ENCODE measurements around the gene SIGLEC7.
"Not testable (repeated sequence)": the region's sequence is repeated elsewhere in the genome, so short reads cannot be mapped to it uniquely, and the experiment has no call there.

SIGLEC7 gene

DNA sequence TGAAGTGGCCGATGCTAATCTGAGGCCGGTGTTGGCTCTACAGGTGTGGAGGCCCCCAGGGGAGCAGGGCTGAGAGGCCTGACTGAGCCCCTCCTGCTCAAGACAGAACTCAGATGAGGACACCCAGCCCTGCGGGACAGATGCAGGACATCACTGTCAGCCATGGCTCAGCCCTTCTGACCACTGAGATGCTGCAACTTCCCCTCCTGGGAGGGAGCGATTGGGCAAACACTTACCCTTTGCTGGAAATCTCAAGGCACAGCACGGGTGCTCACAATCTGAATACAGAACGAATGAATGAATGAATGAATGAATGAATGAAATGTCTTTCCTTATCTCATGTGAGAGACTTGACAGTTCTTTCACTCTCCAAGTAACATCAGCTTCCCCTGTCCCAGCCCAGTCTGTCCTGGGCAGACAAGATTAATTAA is 3.5 kb upstream of the SIGLEC7 start:
- no peak for DNase-seq (ENCODE audit: low read depth in 2 of 2)

DNA sequence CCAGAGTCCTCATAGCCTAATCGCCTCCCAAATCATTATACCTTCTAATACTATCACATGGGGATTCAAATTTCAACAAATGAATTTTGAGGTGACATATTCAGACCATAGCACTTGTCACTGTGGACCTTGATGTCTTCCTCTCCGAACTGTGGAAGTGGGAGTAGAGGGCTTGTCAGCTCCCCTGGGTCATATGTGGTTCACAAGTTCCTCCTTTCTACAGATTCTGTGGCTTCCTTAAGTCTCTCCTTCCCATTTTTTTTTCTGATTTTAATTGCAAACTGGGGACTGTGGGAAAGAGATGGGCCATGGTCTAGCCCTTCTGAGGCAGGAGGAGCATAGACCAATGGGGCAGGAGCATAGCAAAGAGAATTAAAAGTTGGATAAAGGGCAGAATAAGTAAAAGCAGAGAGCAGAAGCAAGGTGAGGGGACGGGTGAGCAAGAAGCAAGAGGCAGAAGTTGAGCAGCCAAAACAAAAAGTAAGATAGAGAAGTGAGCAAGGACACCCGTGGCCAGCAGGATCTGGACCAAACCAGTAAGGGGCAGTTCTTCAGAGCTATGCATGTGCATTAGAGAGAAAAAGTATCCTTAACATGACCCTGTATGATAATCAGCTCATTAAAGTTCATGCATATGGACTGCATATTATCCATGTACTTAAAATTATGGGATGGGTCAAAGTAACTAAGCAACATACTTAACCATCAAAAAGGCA is 2.6 kb upstream of the SIGLEC7 start:
- no peak for DNase-seq (ENCODE audit: low read depth in 2 of 2)

DNA sequence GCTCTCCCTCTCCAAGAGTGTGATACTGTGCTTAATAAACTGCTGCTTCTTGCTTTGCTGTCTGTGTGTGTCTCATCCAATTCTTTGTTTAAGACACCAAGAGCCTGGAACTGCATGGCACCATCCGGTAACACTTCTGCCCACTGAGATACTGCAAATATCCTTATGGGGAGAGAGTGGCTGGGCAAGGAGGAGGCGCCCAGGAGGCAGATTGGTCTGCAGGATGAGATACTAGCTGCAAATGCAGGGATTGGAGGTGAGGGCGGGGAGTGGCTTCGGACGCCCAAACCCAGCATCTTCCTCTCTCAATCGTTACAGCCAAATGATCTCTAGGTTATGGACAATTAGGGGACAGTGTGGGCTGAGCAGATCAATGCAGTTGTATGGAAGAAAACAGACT is 1.7 kb upstream of the SIGLEC7 start:
- no peak for DNase-seq (ENCODE audit: low read depth in 2 of 2)

DNA sequence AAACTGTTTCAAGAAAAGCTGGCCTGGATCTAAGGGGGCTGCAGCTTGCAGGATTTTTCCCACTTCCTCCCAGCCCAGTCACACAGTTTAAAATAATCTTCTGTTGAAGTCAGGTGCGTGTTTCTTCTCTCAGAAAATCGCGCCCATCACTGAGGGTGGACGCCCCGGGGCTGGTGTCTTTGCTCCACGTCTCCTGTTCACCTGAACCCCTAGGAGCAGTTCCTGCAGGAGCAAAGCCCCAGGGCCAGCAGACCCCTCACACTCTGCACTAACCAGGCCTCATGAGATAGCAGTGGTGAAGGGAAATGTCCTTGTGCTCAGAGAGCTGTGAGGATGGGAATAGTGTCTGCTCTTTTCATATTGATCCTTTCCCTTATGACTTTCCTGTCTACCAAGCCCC is 920 bp upstream of the SIGLEC7 start:
- no peak for DNase-seq (ENCODE audit: low read depth in 2 of 2)

DNA sequence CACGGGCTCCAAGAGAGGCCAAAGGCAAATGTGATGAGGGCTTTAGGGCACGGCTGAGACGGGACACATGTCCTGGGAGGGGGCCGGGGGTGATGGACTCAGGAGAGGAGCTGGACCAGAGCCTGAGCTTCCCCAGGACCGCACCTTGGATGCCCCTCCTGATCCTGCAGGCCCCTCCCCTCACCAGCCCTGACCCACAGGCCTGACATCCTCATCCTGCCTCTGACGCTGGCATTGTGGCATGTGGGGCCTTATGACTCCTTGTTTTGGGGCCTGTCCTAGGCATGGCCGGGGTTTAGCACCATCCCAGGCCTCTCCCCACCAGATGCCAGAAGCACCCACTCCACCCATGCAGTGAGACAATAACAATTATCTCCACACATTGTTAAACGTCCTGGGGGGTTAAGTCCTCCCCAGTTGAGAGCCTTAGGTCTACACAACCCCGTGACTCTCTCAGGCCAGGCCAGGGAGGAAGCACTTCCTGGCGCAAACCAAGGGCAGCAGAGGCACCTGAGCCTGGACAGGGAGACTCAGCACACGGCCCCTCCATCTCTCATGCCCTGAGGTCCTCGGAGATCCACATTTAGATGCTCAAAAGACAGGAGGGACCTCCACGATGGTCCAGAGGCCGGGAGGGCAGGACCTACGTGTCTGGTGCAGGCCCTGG is 841 bp downstream of the SIGLEC7 start:
- DNase-seq (ENCODE audit: low read depth in 2 of 2), result not testable (repeated sequence)

DNA sequence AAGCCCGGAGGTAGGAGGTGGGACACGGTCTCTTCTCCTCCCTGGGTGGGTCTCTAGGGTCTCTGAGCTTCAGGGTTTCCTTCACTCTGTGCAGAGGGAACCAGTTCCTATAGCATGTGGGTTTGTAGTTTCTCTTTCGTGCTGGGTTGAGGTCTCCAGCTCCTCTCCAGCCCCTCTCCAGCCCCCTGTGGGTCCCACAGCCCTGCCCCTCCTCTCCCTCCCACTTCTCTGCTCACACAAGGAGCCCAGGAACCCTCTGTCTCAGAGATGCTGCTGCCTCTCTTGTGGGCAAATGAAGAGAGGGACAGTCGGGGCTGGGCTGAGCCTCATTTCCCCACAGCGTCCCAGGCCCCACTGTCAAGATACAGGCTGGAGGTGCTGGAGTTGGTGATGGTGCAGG is 1.4 kb downstream of the SIGLEC7 start:
- no peak for DNase-seq (ENCODE audit: low read depth in 2 of 2)

DNA sequence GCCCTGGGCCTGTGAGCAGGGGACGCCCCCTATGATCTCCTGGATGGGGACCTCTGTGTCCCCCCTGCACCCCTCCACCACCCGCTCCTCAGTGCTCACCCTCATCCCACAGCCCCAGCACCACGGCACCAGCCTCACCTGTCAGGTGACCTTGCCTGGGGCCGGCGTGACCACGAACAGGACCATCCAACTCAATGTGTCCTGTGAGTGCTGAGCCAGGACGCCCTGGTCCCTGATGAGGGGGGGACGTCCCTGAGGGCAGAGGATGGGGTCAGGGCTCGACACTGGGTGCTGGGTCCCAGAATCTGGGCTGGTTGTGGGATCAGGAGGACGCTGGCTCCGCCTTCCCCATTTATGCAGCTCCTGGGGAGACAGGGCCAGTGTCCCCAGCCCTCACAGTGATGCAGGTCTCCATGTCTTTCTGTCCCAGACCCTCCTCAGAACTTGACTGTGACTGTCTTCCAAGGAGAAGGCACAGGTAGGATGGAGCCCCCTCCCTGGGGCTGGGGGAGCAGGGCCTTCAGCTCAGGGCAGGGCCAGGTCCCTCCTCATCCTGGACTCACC is 2.5 kb downstream of the SIGLEC7 start:
- DNase-seq (ENCODE audit: low read depth in 2 of 2), result no peak

DNA sequence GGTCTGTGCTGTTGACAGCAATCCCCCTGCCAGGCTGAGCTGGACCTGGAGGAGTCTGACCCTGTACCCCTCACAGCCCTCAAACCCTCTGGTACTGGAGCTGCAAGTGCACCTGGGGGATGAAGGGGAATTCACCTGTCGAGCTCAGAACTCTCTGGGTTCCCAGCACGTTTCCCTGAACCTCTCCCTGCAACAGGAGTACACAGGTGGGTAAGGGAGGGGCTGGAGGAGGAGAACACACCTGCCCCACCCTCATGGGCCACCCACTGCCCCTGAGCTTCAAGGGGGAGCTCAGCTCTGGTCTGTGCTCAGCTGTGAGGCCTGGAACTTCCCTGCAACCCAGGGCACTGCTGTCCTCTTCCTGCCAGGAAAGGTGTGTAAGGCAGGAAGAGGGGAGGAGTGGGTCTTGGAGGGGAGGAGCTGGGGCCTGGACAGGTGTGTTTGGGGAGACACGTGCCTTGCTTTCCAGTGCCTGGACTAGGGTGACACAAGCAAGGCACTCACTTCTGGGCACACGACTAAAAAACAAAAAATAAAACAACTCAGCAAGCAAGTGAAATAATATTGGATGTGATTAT is 3.9 kb downstream of the SIGLEC7 start:
- DNase-seq (ENCODE audit: low read depth in 2 of 2), result no peak

DNA sequence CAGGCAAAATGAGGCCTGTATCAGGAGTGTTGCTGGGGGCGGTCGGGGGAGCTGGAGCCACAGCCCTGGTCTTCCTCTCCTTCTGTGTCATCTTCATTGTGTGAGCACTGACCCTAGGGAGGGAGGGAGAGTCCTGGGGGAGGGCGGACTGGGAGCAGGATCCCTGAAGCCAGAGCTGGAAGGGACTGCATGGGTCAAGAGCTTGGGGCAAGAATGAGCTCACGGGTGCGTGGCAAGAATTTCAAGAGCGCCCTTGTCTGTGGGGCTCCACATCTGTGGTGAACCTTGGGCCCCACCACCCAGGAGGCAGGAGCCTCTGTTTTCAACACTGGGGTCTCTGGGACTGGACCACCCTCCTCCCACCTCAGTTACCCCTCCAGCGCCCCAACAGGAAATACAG is 4.7 kb downstream of the SIGLEC7 start:
- no peak for DNase-seq (ENCODE audit: low read depth in 2 of 2)

DNA sequence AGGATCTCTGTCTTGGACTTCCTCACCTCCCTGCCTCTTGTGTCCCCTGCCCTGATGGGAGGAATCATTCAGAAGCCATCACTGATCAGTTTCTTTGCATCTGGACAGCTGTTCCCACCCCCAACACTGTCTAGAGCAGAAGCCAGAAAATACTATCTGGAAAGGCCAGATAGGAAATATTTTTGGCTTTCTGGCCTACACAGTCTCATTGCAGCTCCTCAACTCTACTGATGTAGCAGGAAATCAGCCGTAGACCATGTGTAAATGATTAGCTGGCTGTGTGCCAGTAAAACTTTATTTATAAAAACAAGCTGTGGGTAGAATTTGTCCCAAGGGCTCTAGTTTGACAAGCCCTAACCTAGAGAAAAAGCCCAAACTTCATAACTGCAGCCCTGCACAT is 5.6 kb downstream of the SIGLEC7 start:
- no peak for DNase-seq (ENCODE audit: low read depth in 2 of 2)

DNA sequence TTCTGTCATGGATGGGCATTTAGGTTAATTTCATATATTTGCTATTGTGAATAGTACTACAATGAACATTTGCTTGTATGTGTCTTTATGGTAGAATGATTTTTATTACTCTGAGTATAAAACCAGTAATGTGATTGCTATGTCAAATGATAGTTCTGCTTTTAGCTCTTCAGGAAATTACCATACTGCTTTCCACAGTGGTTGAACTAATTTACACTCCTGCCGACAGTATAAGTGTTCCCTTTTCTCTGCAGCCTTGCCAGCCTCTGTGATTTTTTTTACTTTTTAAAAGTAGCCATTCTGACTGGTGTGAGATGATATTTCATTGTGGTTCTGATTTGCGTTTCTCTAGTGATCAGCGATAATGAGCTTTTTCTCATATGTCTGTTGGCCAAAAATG is 6.5 kb downstream of the SIGLEC7 start:
- no peak for DNase-seq (ENCODE audit: low read depth in 2 of 2)

DNA sequence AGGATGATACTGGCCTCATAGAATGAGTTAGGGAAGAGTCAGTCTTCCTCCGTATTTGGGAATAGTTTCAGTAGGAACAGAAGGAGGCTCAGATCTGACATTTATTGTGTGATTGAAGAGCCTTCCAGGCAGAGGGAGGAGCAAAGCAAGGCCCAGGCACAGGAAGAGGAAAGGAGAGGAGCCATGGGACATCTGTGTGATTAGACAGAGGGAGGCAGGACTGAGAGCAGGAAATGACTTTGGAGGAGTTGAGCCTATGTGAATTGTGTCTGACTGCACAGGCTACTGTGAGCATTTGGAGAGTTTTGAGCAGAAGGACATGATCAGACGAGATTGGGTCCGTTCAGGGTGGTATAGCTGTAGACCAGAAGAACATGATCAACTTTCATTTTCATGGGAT is 8.5 kb downstream of the SIGLEC7 start:
- DNase-seq (ENCODE audit: low read depth in 2 of 2), result no peak

DNA sequence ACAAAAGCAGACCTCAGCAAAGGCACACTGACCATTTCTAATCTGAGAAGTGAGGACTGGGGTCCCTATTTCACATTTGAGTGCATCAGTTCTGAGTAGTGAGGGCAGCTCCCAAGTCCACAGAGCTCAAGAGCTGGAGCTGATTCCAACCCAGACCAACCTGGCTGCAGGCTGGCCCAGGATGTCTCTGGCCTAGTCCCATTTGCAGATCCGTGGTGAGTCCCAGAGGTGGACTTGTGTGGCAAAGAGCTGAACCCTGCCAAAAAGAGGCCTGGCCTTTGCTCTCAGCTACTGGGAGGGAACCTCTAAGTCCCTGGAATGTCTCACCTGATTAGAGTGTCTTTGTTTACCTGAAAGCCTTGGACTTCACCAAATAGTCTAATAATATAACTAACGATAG is 14.6 kb downstream of the SIGLEC7 start:
- no peak for DNase-seq (ENCODE audit: low read depth in 2 of 2)

DNA sequence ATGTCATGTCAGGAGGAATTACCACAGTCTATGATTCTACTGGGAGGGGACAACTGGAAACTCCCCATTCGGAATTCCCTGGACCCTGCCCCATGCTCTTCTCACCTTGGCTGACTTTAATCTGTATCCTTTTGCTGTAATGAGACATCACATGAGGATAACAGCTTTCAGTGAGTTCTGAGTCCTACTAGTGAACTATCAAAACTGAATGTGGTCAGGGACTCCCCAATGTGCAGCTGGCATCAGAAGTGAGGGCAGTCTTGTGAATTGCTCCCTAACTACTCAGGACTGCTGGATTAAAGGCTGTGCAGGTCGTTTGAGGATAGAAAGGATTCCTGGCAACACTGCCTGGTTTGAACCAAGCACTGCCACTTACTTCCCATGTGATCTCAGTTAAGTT is 15.2 kb downstream of the SIGLEC7 start:
- DNase-seq (ENCODE audit: low read depth in 2 of 2), result no peak

DNA sequence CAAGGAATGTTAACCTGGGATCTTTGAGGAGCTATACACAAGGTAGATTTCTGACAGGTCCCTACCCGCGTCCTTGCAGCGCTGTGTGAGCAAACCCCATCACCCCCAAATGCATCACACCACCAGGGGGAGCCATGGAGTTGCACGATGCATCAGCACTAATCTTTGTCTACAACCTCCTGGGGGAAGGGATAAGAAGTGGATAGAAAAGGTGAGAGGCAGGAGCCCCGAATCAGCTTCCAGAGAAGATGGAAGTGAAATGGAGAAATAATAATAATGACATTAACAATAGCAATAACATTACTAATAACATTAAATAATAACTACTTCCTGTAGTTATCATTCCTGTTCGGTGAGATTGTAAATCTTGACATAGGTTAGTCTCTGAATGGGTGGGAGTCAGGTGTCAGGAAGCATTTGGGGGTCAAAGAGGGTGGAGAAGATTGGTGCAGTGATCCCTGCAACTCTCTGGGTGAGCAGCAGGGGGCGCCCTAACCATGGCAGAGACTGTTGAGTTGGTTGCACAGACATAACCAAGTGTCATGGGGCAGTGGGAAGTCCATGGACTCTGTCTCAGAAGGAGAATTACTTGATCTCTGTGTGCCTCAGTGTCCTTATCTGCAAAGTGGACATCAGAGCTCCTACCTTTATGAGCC is 16.5 kb downstream of the SIGLEC7 start:
- no peak for DNase-seq (ENCODE audit: low read depth in 2 of 2)

DNA sequence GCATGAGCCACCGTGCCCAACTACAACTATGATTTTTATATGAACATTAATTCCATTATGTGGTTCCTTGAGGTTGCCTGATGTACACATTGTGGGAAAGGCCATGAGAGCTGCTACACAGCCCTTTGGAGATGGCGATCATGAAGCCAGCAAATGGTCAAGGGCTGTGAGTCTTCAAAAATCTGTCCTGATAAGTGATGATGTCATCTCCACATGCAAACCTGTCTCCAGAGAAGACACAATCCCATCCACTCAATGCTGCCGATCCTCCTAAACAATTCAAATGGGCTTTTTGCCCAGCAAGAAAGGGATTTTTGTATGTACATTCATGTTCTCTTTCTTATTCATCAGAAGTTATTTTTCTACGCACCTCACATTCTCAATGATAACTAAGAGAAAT is 17.6 kb downstream of the SIGLEC7 start:
- no peak for DNase-seq (ENCODE audit: low read depth in 2 of 2)

DNA sequence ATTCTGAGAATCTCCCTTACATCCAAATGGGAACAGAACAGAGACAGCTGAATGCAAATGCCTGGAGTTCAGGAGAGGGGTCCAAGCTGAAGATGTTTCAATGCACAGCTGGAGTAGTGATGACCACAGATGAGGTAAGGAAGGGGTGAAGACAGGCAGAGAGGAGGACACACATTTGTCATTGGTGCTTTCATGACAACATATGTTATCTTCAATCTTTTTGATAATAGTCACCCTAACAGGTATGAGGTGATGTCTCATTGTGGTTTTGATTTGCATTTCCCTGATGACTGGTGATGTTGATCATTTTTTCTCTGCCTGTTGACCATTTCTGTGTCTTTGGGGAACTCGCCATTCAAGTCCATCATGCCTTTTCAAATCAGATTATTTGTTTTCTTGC is 19.2 kb downstream of the SIGLEC7 start:
- DNase-seq (ENCODE audit: low read depth in 2 of 2), result no peak

DNA sequence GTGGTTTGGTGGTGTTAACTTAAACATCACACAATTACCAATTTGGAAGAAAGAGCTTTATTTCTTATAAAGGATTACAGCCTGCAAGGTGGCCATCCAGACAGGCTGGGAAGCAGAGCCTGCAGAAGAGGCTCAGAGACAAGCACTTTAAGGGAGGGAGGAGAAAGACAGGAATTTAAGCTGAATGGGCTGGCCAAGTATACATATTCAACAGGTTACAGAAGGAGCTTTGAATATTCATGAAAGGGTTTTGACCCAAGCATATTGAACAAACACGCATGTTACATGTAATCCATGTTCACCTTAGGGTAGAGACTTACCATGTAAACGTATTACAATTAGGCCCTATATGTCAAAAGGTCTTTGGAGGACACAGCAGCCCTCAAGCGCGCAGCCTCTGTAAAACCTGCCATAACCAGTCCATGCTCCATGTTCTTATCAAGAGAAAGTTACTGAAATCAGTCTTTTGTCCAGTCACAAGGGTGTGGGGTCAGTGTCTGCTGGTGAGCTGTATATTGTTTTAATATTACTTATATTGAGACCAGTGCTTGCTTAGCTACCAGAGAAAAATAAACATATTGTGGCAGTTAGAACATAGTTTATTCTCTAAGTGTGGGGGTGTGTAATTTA is 19.9 kb downstream of the SIGLEC7 start:
- DNase-seq (ENCODE audit: low read depth in 2 of 2), result no peak

DNA sequence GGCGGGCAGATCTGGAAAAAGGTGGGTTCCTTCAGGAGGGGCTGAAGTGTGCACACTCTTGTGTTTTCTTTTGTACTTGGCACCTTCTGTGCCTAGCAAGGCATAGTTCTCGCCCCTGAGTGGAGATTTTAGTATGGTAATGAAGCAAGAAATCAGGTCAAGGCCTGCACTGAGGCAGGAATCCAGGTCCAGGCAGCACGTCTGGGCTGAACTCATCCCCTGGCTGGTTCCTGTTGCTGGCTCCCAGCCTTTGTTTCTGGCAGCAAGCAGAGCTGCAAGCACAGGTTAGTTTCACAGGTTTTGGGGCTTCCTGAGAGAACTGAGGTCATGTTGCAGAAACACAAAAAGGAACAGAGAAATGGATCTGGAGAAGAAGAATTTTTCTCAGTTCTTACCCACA is 21.2 kb downstream of the SIGLEC7 start:
- DNase-seq (ENCODE audit: low read depth in 2 of 2), result no peak

DNA sequence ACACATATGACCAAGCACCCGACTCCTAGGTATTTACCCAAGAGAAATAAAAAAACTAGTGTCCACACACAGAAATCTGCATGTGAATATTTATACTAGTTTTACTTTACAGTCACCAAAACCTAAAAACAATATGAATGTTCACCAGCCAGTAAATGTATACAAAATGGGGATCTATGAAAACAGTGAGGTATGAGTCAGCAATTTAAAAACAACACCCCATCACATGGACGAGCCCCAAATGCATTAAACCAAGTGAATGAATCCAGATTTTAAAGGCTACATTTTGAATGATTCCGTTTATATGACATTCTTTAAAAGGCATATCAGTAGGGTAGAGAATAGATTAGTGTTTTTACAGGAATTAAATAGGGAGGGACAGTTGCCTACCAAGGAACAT is 22.1 kb downstream of the SIGLEC7 start:
- no peak for DNase-seq (ENCODE audit: low read depth in 2 of 2)

DNA sequence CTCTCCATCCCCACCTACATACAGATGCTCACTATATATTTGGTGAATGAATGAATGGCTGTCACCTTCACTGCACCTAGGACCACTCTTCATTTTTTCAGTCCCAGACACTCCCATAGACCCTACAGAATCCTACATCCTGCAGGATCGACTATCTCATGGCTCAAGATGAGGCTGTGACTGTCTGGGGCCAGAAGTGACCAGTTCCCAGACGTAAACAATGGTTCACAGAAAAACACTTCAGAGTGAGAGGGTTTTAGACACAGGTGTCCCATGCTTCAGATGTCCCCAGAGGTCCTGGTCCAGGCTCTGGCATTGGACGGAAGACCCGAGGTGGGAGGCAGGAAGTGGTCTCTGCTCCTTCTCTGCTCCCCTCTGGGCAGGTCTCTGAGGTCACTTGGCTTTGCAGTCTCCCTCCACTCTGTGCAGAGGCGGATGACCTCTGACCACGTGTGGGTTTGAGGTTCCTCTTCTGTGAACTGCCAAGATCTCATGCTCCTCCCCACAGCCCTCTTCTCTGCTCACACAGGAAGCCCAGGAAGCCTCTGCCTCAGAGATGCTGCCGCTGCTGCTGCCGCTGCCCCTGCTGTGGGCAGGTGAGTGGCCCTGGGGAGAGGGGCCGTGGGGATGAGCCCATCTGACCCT is 24.9 kb downstream of the SIGLEC7 start:
- no peak for DNase-seq (ENCODE audit: low read depth in 2 of 2)
